ENCODE data around the gene DUS4L.
A peak's percentile ranks its signal among the peaks of the same experiment; 100 is the strongest.
"Not testable (repeated sequence)": the region's sequence is repeated elsewhere in the genome, so short reads cannot be mapped to it uniquely, and the experiment has no call there.

The DUS4L gene

GRCh38 chr7:107563775-107564552 is at the start of gene DUS4L, which contains the start of gene COG5:
TSS of gene DUS4L (plus strand) at chr7:107563971. CDS start at chr7:107567071, 3,100 bp downstream.
TSS of gene COG5 (minus strand) at chr7:107563920. CDS start at chr7:107563896, 24 bp downstream.
- H3K27me3 Mint-ChIP-seq: no peaks in the 10 kb centered on the region
- peak; percentile 82 for ATAC-seq (ENCODE audit: low read depth)
- peaks cover 42% of the 10 kb centered on the region for H3K4me1 Mint-ChIP-seq
- peak within 1 kb of the TSS; percentile 95 for H3K4me3 Mint-ChIP-seq
- no peaks in the 10 kb centered on the region for H3K9me3 Mint-ChIP-seq
- H3K27ac Mint-ChIP-seq: peak within 1 kb of the TSS; percentile 84
- H3K36me3 Mint-ChIP-seq: peaks cover 5% of the 10 kb centered on the region
- peak; percentile 76 to 89 for DNase-seq (ENCODE audit: low spot score in 2 of 2)

DNA sequence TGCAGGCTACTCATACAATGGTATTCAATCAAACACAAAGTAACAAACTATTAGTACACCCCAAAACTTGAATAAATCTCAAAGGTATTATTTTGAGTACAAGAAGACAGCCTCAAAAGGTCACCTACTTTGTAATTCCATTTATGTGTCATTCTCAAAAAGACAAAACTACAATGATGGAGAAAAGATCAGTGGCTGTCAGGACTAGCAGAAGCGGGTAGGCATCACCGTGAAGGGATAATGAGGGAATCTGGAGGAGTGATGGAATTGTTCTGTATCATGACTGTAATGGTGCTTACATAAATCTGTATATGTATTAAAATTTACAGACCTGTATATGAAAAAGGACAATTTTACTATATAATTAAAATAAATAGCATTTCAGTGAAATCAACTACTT is 37.1 kb upstream of the DUS4L start:
- Mint-ChIP-seq H3K27ac (no peak overlapping the region), H3K27me3 (no peaks in the 10 kb centered on the region), H3K4me3 (no peak overlapping the region), H3K36me3 (peaks cover 28% of the 10 kb centered on the region), H3K9me3 (no peaks in the 10 kb centered on the region), H3K4me1 (peaks cover 7% of the 10 kb centered on the region)
- ATAC-seq (ENCODE audit: low read depth) (no peak), DNase-seq (ENCODE audit: low spot score in 2 of 2) (no peak)

DNA sequence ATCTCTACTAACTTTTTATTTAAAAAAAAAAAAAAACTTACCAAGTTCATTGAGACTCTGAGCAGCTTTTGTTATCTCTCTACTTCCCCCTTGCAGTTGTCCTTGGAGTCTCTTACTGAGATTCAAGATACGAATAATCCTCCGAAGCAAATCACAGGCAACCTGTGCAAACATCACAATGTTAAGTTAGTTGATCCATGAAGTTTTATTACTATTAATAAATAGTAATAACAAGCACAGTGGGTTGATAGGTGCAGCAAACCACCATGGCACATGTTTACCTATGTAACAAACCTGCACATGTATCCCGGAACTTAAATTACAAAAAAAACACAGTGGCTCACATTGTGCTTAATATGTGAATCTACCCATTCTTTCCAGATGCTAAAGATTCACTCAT is 36.6 kb upstream of the DUS4L start:
- H3K9me3 Mint-ChIP-seq: no peaks in the 10 kb centered on the region
- H3K27me3 Mint-ChIP-seq: no peaks in the 10 kb centered on the region
- peaks cover 25% of the 10 kb centered on the region for H3K36me3 Mint-ChIP-seq
- H3K4me3 Mint-ChIP-seq: no peak overlapping the region
- H3K4me1 Mint-ChIP-seq: peaks cover 4% of the 10 kb centered on the region
- H3K27ac Mint-ChIP-seq: no peak overlapping the region
- ATAC-seq (ENCODE audit: low read depth): no peak
- no peak for DNase-seq (ENCODE audit: low spot score in 2 of 2)

- H3K27ac Mint-ChIP-seq: no peak overlapping the region
- peaks cover 11% of the 10 kb centered on the region for H3K4me1 Mint-ChIP-seq
- ATAC-seq (ENCODE audit: low read depth): no peak
- DNase-seq (ENCODE audit: low spot score in 2 of 2): no peak
- H3K27me3 Mint-ChIP-seq: no peaks in the 10 kb centered on the region
- peaks cover 30% of the 10 kb centered on the region for H3K36me3 Mint-ChIP-seq
- no peaks in the 10 kb centered on the region for H3K9me3 Mint-ChIP-seq
- no peak overlapping the region for H3K4me3 Mint-ChIP-seq
Measured at GRCh38 chr7:107528461-107528860, 35.3 kb upstream of the DUS4L start.

- Mint-ChIP-seq H3K9me3 (peaks cover 6% of the 10 kb centered on the region), H3K4me3 (no peak overlapping the region), H3K27ac (no peak overlapping the region), H3K36me3 (peaks cover 40% of the 10 kb centered on the region), H3K4me1 (peaks cover 28% of the 10 kb centered on the region), H3K27me3 (no peaks in the 10 kb centered on the region)
- ATAC-seq (ENCODE audit: low read depth): no peak
- no peak for DNase-seq (ENCODE audit: low spot score in 2 of 2)
Measured at GRCh38 chr7:107530751-107531150, 33.0 kb upstream of the DUS4L start.

DNA sequence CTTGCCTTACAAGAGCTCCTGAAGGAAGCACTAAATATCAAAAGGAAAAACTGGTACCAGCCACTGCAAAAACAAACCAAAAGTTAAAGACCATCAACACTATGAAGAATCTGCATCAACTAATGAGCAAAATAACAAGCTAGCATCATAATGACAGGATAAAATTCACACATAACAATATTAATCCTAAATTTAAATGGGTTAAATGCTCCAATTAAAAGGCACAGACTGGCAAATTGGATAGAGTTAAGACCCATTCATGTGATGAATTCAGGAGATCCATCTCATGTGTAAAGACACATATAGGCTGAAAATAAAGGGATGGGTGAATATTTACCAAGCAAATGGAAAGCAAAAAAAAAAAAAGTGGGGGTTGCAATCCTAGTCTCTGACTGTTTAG is 29.6 kb upstream of the DUS4L start:
- no peak overlapping the region for H3K27ac Mint-ChIP-seq
- no peak overlapping the region for H3K4me3 Mint-ChIP-seq
- peaks cover 6% of the 10 kb centered on the region for H3K9me3 Mint-ChIP-seq
- ATAC-seq (ENCODE audit: low read depth) (no peak), DNase-seq (ENCODE audit: low spot score in 2 of 2) (no peak)
- H3K4me1 Mint-ChIP-seq: peaks cover 34% of the 10 kb centered on the region
- H3K27me3 Mint-ChIP-seq: no peaks in the 10 kb centered on the region
- H3K36me3 Mint-ChIP-seq: peaks cover 51% of the 10 kb centered on the region

DNA sequence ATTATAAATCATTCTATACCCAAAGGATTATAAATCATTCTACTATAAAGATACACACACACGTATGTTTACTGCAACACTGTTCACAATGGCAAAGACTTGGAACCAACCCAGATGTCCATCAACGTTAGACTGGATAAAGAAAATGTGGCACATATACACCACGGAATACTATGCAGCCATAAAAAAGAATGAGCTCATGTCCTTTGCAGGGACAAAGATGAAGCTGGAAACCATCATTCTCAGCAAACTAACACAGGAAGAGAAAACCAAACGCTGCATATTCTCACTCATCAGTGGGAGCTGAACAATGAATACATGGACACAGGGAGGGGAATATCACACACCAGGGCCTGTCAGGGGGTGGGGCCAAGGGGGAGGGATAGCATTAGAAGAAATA is 26.5 kb upstream of the DUS4L start:
- H3K27ac Mint-ChIP-seq; DNase-seq (ENCODE audit: low spot score in 2 of 2); H3K9me3 Mint-ChIP-seq; H3K27me3 Mint-ChIP-seq; ATAC-seq (ENCODE audit: low read depth); H3K4me3 Mint-ChIP-seq: not testable (repeated sequence)
- H3K4me1 Mint-ChIP-seq: peaks cover 35% of the 10 kb centered on the region
- H3K36me3 Mint-ChIP-seq: peaks cover 52% of the 10 kb centered on the region

GRCh38 chr7:107538001-107538400 is 25.8 kb upstream of the DUS4L start:
- Mint-ChIP-seq H3K4me1 (peaks cover 34% of the 10 kb centered on the region), H3K4me3 (no peak overlapping the region), H3K9me3 (peaks cover 6% of the 10 kb centered on the region), H3K36me3 (peaks cover 52% of the 10 kb centered on the region), H3K27me3 (no peaks in the 10 kb centered on the region), H3K27ac (no peak overlapping the region)
- no peak for DNase-seq (ENCODE audit: low spot score in 2 of 2)
- no peak for ATAC-seq (ENCODE audit: low read depth)

- H3K4me3 Mint-ChIP-seq: no peak overlapping the region
- no peak for DNase-seq (ENCODE audit: low spot score in 2 of 2)
- H3K27me3 Mint-ChIP-seq: no peaks in the 10 kb centered on the region
- peak overlapping the region; percentile 40 for H3K27ac Mint-ChIP-seq
- H3K4me1 Mint-ChIP-seq: peaks cover 13% of the 10 kb centered on the region
- peaks cover 52% of the 10 kb centered on the region for H3K36me3 Mint-ChIP-seq
- no peak for ATAC-seq (ENCODE audit: low read depth)
- H3K9me3 Mint-ChIP-seq: peaks cover 13% of the 10 kb centered on the region
Measured at GRCh38 chr7:107543338-107543993, 20.3 kb upstream of the DUS4L start.

DNA sequence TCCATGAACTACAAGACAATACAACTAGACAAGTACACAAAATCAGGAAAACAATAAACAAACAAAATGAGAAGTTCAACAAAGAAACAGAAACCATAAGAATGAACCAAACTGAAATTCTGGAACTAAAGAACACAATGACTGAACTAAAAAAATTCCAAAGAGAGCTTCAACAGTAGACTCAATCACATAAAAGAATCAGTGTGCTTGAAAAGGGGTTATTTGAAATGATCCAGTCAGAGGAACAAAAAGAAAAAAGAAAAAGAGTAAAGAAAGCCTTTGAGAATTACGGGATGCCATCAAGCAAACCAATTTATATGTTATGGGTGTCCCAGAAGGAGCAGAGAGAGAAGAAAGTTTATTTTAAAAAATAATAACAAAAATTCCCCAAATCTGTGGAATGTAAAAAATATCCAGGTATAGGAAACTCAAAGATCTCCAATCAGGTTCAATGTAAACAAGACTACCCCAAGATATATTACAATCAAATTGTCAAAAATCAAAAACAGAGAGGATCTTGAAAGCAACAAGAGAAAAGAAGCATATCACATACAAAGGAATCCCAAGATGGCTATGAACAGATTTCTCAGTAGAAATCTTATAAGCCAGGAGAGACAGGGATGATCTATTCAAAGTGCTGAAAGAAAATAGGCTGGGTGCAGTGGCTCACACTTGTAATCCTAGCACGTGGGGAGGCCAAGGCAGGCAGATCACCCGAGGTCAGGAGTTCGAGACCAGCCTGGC is 18.8 kb upstream of the DUS4L start:
- Mint-ChIP-seq H3K4me3 (no peak overlapping the region), H3K9me3 (peaks cover 13% of the 10 kb centered on the region), H3K4me1 (peaks cover 14% of the 10 kb centered on the region), H3K27ac (peak overlapping the region; percentile 13), H3K36me3 (peaks cover 51% of the 10 kb centered on the region), H3K27me3 (no peaks in the 10 kb centered on the region)
- ATAC-seq (ENCODE audit: low read depth): no peak
- no peak for DNase-seq (ENCODE audit: low spot score in 2 of 2)

- ATAC-seq (ENCODE audit: low read depth): no peak
- peaks cover 43% of the 10 kb centered on the region for H3K36me3 Mint-ChIP-seq
- H3K27me3 Mint-ChIP-seq: no peaks in the 10 kb centered on the region
- H3K27ac Mint-ChIP-seq: no peak overlapping the region
- no peaks in the 10 kb centered on the region for H3K9me3 Mint-ChIP-seq
- H3K4me3 Mint-ChIP-seq: no peak overlapping the region
- peaks cover 19% of the 10 kb centered on the region for H3K4me1 Mint-ChIP-seq
- no peak for DNase-seq (ENCODE audit: low spot score in 2 of 2)
Measured at GRCh38 chr7:107551936-107552335, 11.8 kb upstream of the DUS4L start.

- no peak overlapping the region for H3K4me3 Mint-ChIP-seq
- H3K36me3 Mint-ChIP-seq: peaks cover 23% of the 10 kb centered on the region
- no peaks in the 10 kb centered on the region for H3K9me3 Mint-ChIP-seq
- peak overlapping the region; percentile 18 for H3K27ac Mint-ChIP-seq
- DNase-seq (ENCODE audit: low spot score in 2 of 2) (no peak), ATAC-seq (ENCODE audit: low read depth) (no peak)
- peaks cover 19% of the 10 kb centered on the region for H3K4me1 Mint-ChIP-seq
- H3K27me3 Mint-ChIP-seq: no peaks in the 10 kb centered on the region
Measured at GRCh38 chr7:107555893-107556292, 7.9 kb upstream of the DUS4L start.

GRCh38 chr7:107559864-107560263 is 3.9 kb upstream of the DUS4L start:
- peaks cover 15% of the 10 kb centered on the region for H3K36me3 Mint-ChIP-seq
- H3K4me3 Mint-ChIP-seq: no peak overlapping the region
- no peak for DNase-seq (ENCODE audit: low spot score in 2 of 2)

DNA sequence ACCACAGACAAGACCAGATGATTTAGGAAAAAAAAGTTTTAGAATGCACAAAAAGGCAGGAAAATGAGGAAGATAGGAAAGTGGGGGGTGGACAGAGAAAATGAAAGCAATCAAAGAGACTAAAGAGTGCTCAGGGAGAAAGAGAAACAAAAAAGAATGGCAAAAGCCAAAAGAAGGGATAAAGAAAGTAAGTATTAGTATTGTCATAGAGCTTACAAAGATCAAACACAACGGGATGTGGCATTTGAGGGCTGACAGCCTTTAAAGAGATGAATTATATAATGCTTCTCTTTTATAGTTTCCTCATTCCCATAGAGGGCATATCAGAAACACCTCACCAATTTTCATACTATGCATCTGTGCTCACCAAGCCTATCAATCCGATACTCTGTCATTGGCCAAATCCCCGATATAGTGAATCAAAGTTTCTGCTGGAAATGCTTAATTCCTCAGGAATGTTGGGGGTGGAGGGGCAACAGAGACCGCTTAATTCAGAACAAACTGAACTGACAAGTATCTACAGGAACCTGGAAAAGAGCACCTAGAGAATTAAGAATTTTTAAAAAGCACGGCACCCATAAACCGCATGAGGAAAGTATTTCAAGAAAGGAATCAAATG is 2.8 kb upstream of the DUS4L start:
- Mint-ChIP-seq H3K4me1 (peaks cover 41% of the 10 kb centered on the region), H3K9me3 (no peaks in the 10 kb centered on the region), H3K4me3 (peak overlapping the region; percentile 50), H3K36me3 (peaks cover 7% of the 10 kb centered on the region), H3K27ac (peak overlapping the region; percentile 84), H3K27me3 (no peaks in the 10 kb centered on the region)
- peak; percentile 73 for ATAC-seq (ENCODE audit: low read depth)
- peak in 1 of 2 donors; percentile 21 for DNase-seq (ENCODE audit: low spot score in 2 of 2)

More at GRCh38 chr7:107559864-107560263, 3.9 kb upstream of the DUS4L start:
- Mint-ChIP-seq H3K27ac (peak overlapping the region; percentile 84), H3K4me1 (peaks cover 37% of the 10 kb centered on the region), H3K27me3 (no peaks in the 10 kb centered on the region), H3K9me3 (no peaks in the 10 kb centered on the region)
- no peak for ATAC-seq (ENCODE audit: low read depth)
